ENCODE data around the gene ZNF506.

DNA sequence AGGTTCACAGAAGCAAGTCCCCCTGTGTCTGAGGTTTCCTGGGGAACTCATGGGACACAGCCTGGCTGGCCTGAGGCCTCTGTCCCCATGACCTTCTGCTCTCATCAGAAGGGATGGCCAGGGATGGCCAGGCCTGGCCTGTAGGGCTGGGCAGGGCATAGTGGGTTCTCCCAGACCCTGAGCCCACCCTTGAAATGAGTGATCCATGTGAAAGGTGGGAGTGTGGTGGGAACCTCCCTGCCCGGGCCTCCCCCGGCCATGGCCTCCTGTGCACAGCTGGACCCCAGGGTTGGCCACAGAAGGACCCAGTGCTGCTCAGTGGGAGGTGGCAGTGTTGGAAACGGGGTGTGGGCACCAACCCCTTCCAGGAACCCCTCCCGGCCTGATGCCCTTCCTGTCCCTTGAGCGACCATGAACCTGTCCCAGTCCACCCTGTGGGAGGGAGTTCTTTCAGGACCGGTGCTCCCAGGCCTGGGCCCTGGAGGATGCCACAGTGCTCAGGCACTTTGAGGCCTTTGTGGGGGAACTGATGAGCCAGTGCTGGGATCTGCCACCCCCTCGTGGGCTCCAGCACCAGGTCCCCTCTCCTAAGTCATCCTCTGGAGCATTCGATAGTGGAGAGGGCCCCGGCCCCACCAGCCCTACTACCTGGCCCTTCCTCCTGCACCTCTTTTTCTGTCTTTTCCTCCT is 73.2 kb downstream of the ZNF506 start:
- TF ChIP-seq, protein P1, sequence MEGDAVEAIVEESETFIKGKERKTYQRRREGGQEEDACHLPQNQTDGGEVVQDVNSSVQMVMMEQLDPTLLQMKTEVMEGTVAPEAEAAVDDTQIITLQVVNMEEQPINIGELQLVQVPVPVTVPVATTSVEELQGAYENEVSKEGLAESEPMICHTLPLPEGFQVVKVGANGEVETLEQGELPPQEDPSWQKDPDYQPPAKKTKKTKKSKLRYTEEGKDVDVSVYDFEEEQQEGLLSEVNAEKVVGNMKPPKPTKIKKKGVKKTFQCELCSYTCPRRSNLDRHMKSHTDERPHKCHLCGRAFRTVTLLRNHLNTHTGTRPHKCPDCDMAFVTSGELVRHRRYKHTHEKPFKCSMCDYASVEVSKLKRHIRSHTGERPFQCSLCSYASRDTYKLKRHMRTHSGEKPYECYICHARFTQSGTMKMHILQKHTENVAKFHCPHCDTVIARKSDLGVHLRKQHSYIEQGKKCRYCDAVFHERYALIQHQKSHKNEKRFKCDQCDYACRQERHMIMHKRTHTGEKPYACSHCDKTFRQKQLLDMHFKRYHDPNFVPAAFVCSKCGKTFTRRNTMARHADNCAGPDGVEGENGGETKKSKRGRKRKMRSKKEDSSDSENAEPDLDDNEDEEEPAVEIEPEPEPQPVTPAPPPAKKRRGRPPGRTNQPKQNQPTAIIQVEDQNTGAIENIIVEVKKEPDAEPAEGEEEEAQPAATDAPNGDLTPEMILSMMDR (IDR thresholded peaks at IDR 0.05): no peak
- no peak for TF ChIP-seq POLR2AphosphoS5 (IDR thresholded peaks at IDR 0.05)
